DMS 273 treated with DMSO at 0.1 percent for 48 hours (cell line): Measurements from ENCODE around the gene SOX6.
A peak's percentile ranks its signal among the peaks of the same experiment; 100 is the strongest.
"Not testable (repeated sequence)": the region's sequence is repeated elsewhere in the genome, so short reads cannot be mapped to it uniquely, and the experiment has no call there.

Source experiments
- DNase-seq: peaks from one replicate; lab custom pipeline; 2025; lab: John Stamatoyannopoulos, UW

The SOX6 gene

DNA sequence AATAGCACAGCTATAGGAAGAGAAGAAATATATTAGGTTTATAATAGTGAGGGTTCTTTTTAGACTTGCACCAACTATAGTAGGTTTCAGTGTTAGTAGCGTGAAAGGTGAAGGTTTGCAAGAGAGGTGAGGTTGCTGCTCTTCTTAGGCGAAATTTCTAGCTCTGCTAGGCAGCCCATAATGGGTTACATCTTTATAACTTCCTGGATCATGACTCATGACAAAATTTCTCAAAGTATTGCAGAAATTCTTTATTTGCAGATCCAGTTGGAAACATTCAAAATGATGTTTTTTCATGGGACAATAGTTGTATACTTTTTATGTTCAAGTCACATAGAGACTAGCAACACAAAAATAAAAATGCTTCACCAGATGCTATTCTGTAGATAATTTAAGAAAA, 260.0 kb downstream of the SOX6 start:
- DNase-seq, result no peak

DNA sequence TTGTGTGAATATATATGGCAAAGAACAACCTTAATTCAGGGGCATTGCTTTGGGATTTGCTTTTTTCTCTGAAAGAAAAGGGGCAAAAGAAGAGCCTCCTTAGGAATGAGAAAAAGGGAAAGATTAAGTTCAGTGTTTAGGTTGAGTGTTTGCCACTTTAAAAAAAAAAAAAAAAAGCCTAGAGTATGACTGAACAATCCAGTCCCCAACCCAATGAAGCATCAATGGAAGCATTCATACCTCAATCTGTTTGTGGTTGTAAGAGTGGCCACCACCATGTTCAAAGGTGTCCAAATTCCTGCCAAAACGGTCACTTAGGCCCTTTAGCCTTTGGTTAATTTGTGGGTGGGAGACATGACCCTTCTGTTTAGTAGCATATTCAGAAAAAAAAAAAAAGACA, 260.6 kb downstream of the SOX6 start:
- no peak for DNase-seq

DNA sequence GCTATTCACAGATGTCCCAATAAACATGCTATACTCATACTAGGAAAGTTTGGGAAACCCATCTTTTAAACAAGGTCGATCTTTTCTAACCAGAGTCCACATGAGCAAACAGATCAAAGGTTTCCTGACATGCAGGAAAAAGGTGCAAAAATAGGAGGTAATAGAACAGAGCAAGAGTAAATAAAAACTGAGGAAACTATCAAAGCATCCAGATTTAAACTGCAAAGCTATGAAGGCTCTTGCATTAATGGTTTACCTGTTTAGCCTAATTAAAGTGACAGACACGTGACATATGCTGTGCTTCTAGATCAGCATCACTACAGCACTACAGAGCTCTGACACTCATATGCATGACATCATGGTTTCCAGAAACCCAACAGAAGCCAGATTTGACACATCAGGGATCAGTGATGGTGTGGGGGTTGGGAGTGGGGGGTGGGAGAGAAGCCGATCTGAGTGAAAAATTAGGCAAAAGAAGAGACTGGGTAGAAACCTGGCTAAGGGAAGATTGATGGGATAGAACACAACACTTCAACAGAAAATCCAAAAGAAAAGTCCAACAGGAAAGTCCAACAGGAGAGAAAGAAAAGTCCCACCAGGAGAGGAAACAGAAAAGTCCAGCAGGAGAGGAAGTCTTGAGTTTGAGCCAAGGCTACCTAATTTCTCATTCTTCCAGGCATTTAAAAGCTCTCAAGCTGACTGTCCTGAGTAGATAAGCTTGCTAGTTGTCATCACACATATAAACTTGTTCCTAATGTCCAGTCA, 262.3 kb downstream of the SOX6 start:
- no peak for DNase-seq

DNA sequence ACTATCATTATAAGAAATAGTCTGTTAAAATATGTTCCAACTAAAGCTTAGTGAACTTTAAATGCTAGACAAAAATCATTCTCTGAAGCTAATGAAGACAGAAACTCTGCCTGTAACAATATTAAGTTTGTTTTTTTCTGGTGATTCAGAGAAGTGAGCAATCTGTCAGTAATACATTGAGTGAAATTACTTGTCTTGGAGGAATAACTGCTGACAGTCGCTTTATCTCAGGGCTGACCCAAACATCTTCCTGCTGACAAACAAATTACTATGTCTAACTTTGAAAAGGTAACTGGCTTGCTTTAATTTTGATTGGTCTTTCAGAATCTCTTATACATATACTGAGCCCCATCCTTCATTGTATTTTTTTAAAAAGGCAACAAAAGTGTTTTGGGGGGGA, 264.5 kb downstream of the SOX6 start:
- DNase-seq, result no peak

DNA sequence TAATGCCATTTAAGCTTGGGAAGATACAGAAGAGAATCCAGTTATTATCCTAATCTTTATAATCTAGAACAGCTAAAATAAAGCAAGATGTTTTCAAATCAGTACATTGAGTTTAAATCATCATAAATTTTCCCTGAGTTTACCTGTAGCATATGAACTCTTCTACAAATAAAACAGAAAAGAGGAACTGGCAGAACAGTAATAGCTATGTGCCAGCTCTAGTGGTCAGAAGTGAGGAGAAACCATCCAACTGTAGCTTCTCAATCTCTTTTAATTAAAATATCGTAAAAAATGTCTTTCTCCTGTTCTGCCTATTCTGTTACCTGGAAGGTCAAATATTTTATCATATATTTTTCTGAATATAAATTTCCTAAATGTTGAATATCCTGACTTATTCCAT, 266.9 kb downstream of the SOX6 start:
- no peak for DNase-seq

DNA sequence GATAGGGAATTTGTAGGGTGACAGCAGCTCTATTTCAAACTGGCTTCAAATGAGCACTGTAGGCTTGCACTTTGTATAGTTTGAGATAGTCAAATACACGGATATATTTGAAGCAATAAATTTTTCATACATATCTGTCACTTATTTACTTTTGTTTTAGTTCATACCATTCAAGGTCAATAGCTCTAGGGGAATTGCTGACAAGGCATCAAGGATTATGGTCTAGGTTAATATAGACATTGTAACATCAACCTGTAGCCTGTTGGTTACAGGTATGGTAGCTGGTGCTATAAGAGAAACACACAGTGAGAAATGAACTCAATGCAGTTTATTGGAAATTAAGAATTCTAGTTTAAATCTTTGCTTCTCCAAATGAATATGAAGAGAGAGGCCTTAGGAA, 267.6 kb downstream of the SOX6 start:
- no peak for DNase-seq

DNA sequence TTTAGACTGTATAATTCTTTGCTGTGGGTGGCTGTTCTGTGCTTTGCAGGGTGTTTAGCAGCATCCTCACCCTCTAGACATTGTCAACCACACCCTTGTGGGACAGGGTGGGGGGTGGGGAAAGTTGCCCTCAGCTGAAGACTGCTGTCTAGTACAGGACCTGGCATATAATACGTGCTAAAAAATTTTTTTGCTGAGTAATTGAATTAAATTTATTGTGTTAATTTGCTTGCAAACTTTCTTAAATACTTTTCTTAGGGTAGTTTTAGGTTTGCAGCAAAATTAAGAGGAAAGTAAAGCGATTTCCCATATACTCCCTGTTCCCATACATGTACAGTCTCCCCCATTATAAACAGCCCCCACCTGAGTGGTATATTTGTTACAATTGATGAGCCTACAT, 268.5 kb downstream of the SOX6 start:
- DNase-seq, result no peak

DNA sequence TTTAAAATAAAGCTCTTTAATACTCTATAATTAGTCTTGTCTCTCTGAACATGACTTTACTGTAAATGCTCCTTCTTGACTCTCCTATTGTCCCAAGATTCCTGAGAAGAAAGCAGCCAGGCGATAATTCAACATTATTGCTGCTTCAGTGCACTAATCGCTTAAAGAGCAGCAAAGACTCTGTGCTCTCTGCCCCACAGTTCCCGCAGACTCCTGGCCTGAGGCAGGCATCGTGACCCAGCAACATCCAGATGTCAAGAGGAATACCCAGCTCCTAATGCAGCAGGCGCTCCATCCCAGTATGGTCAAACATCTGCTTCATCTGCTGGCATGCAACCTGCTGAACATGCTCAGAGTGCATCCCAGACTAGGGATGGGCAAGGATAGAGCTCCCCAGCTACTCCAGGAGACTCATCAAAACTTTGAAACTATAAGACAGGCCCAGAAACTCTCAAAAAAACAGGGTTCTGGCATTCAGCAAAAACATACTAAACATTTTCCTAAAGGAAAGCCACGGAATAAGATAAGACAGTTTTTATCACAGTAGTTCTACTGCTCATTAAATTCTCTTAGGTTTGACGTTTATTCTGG, 270.0 kb downstream of the SOX6 start:
- DNase-seq, result no peak

DNA sequence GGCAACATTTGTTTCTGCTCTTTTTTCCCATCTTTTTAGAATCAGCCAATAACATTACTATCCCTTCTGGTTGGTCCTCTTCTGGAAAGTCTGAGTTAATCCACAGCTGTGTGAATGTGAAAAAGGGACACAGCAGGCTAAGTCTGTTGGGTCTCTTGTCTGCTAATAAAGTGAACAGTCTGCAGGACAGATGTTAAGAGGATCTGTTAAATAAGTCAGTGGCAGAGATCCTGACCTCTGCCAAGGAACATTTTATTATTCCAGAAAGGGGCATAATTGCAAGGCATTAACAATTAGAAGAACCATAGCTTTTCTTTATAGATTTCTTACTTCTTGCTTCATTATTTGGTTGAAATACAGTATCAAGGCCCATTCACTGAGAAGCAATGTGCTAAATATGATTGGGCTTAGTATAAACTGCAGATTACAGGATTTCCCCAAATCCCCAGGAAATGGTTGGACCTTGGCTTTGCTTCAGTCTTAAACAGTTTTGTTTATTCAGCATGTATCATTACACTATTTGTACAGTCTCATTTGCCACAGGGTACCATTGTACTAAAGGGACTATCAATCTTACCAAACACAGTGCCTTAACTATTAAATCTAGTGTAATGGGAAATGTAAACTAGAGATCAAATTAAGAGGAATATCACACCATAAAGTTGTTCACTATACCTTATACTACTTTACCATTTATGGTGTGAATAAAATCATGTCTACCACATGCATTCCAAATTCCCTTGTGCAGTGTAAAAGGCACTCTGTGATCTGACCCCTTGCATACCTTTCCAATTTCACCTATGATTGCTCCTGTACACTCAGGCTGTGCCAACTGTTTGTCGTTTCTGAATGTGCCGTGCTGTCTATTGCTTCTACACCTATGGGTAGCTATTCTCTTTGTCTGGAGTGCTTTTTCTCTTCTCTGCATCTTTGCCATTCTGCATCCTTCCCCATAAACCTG, 274.0 kb downstream of the SOX6 start:
- DNase-seq, result peak; percentile 17

DNA sequence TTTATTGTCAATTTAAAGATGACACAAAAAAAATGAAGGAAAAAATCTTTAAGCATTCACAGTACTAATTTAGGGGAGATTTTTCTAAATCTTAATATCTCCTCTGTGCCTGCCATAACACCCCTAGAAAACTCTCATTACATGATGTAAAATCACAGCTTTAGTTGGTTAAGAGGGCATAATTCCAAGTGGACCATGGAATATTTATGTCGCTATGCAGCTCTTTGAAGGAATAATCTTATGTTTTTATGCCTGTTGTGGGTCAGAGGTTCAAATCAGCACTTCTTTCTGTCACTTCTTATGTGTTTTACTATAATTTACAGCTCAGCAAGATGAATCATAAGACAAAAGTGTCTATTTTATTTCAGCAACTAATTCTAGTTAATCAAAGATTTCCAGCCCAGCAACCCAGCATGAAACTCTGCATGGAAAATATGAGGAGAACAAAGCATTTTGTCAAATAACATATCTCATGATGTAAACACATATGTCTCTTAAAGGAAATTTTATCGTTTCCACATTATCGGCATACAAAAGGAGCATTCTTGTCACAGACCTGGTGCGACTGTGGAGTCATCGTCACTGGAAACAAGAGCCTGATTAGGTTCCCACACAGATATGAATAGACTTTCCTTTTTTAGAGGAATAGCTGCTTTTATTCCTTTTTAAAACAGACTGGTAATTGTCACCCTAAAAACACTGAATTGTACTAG, 274.8 kb downstream of the SOX6 start:
- DNase-seq, result no peak

DNA sequence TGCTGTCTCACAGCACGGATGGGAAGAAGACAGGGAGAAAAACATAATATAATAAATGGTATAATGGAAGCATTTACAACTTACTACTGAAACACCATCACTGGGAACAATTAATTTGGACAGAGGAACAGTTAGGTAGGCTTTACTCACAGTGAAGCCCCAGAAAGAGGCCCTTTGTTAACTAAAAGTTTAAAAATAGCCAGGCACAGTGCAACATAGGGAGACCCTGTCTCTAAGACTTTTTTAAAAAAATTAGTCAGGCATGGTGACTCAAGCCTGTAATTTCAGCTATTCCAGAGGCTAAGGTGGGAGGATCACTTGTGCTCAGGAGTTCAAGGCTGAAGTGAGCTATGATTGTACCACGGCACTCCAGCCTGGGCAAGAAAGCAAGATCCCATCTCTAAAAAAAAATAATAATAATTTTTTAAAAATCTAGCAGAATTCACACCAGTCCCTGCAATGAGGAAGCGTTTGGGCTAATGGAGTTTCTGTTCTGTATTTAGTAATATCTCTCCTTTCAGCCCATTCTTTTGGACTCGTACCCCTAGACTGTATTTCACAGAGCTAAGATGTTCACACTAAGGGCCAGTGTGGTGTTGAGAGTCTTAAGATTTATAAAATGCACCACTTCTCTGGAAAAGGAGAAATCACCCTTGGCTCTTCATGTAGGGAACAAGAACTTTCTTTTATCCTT, 275.5 kb downstream of the SOX6 start:
- DNase-seq, result no peak

DNA sequence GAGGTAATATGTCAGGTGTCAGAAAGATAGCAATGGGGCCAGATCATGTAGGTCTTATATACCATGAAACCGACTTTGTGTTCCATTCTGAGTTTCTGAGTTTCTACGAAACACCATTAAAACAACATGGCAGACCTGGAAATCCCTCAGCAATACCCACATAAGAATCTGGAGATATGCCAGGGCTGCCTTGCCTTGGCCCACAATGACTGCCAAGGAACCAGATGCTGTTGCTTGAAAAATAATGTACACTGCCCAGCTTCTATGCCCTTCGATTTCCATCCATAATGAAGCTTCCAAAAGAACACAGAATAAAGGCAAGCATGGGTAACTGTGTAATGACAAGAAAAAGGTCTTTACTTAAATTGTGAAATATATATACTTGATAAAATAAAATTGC, 277.4 kb downstream of the SOX6 start:
- DNase-seq, result peak; percentile 2

DNA sequence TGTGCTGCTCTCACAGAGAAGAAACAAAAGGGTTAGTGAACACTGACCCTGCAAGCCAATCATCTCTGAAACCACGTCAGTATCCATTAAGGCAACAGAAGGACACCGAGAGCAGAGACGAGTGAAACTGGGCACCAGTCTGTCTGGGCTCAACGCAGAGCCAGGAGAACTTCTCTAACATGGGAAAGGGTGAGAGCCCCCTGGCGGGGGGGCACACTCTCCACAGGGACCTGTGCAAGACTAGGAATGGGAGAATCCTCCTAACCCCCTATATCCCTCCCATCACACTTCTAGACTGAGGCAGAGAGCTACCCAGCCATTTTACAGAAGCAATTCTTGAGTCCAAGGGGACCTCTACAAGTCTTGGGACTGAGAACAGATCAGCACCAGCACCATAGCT, 285.8 kb downstream of the SOX6 start:
- no peak for DNase-seq

DNA sequence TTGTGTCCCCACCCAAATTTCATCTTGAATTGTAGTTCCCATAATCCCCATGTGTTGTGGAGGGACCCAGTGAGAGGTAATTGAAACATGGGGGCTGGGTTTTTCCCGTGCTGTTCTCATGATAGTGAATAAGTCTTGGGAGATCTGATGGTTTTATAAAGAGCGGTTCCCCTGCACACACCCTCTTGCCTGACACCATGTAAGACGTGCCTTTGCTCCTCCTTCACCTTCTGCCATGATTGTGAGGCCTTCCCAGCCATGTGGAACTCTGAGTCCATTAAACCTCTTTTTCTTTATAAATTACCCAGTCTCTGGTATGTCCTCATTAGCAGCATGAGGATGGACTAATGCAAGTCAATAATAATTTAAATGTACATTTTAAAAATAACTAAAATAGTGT, 289.1 kb downstream of the SOX6 start:
- not testable (repeated sequence) for DNase-seq

DNA sequence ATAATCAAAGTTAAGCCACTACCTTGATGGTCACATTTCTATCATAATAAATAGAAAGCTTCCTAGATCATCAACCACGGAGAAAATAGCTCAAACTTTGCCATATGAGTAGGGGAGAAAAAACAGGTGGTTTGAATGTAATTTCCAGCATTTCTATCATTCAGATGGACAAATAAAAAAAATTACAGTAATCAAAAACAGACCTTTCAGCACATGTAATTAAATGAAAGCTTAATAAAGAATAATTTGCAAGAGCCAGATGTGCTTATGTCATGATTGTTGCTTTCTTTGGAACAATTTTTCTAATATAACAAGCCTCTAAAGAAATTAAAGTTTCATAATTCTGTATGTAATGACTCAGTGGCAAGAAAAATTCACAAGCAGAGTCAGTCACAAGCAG, 297.0 kb downstream of the SOX6 start:
- no peak for DNase-seq

DNA sequence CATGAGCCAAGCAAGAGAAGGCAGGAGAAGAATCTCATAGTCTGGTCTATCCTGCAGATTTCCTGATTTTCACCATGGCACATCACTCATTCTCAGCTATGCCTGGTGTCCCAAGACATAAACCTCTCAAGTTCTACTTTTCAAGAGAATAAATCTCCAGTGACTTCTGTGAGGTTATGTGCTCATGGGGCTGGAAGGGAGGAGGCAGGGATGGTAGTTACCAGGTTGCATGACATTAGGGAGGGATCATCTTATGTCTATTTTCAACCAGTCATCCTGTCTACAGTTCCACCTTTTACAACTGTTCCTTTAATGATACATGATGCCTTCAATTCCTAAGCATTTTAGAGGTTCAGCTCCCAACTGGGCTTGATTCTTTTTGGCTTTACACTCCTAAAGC, 297.7 kb downstream of the SOX6 start:
- DNase-seq, result no peak

DNA sequence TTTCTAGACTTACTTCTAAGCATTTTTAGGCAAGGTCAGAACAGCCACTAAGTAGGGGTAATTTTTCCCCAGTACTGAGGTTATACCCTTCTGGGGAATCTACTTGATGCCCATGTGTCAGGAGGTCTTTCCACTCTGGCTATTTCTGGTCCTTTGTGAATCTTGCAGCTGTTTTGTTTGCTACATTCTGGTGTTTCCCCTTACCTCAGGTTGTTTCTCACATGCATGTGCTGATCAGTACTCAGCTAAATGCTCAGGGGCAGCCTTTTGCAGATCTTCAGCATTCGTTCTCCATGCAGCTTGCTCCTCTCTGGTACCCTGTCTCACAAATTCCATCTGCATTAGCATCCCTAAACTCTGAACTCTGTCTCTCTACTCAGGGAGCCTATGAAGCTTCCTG, 303.6 kb downstream of the SOX6 start:
- DNase-seq, result no peak

DNA sequence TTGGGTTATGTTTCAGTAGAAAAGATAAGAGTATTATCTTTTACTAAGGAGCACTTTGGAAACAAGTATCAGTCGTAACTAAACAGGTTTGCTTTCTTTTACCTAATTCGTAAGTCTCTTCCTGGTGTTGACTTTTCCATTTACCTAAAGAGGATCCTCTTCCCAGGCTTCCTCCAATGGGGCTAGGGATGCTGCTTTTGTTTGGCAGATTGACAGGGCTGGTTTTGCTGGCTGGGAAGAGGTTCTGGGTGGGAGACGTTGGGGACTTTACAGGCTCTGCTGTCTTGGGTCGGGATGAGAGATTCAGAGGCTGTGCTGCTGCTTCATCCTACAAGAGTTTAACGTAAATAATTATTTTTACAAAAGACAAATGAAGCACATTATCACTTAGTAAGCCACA, 306.7 kb downstream of the SOX6 start:
- no peak for DNase-seq

DNA sequence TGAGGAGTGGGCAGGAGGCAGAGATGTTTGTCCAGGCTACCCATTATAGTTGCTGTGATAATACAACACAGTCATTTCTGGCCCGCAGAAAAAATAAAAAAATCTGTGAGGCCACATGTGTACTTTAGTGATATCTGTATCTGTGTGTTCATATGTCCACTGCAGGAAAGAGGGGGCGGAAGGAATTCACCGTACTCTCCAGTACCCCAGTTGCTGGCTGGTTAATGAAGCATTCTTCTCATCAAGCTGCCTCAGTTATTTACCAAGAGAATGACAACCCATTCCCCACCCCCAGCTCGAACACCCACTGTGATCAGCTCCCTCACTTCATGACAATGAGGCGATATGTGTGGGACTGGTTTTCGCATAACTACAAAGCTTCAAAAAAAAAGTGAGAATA, 309.3 kb downstream of the SOX6 start:
- DNase-seq, result no peak

DNA sequence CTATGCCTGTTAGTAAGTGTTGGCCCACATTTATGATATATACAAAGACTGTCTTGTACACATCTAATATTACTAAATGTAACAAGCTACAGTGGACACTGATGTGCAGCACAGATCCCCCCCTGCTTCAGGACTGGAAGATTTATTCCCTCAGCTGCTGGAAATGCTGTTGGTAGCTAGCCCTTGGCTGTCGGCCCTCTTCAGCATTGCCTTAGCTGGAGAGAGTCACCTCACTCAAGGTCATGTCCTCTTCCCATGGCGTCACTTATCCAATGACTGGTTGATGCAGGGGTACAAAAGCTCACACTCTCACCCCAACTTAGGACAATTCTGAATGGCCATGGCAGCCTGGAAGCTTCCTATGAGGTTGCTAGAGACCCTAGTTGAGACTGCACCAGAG, 312.7 kb downstream of the SOX6 start:
- DNase-seq, result no peak

DNA sequence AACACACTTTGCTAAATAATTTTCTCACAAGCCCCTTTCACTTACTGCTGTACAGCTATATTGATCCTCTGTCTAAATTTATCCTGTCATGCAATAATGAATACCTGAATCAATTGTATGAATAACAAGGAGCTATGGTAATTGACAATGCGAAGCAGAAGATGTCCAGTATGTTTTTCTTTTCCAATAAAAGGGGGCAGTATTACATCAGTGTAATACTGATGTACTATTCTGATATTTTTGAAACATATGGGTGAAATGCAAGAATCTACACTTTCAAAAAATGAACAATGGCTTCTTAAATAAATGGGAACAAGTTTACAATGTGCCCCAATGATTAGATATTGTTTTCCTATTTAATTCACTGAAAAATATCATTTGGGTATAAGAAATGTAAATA, 315.1 kb downstream of the SOX6 start:
- no peak for DNase-seq

DNA sequence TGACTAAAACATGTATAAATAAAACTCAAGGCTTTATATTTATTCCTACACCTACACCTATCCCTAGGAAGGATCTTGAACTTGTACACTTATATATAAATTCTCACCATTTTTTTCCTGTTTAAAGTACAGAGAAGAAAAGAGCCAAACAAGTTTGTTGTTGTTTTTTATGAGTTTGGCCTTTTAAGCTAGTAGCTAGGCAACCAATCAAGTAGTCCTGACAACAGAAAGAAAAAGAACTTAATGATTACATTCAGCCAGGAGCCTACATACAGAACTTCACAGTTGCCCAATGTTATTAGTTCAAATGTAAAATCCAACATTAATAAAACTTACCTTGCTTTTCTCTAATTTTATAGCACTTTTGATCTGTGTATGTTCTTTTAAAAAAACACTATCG, 316.2 kb downstream of the SOX6 start:
- DNase-seq, result no peak
